Body of pancreas (tissue), 4 donors: Measurements from ENCODE around the gene SLIT2. TPM values are rescaled to one million over a fixed set of nuclear protein-coding genes. Genes with fewer than 3 reads are reported as not detected.
A peak's percentile ranks its signal among the peaks of the same experiment; 100 is the strongest.

Source experiments
- ATAC-seq: fragments of 150-250 bp; one replicate; pipeline ENCODE4 v1.9.1; 2016
- DNase-seq, 4 donors: peaks; one replicate each; pipeline ENCODE4 v3.0.0-alpha.2; 2019
- H3K27ac ChIP-seq, 4 donors: fragments of 200-600 bp; sonication (generic); 1 replicate in 3 of 4; 2 replicates in 1 of 4; pipeline versions ENCODE4 v1.5.1 to v1.6.1; 2016 to 2019; ENCODE audit warnings: mild to moderate bottlenecking in 1 of 4, mixed read lengths in 1 of 4, moderate library complexity in 1 of 4
- H3K27me3 ChIP-seq, 2 donors: fragments of 200-600 bp; sonication (generic); one replicate each; pipeline ENCODE4 v1.6.0; 2016; ENCODE audit warnings: mild to moderate bottlenecking in 1 of 2
- H3K36me3 ChIP-seq, 2 donors: fragments of 200-600 bp; sonication (generic); replicated peaks in 1 of 2; 2 replicates each; pipeline ENCODE4 v1.5.1; 2016; ENCODE audit warnings: low read depth in 2 of 2; ENCODE audit not compliant: insufficient read depth in 1 of 2
- H3K4me1 ChIP-seq: fragments of 200-600 bp; sonication (generic); one replicate; pipeline ENCODE4 v1.6.0; 2016
- H3K4me3 ChIP-seq, 2 donors: fragments of 200-600 bp; sonication (generic); 1 replicate in 1 of 2; 2 replicates in 1 of 2; pipeline ENCODE4 v1.5.1; 2016 to 2019
- H3K9me3 ChIP-seq, 3 donors: fragments of 200-600 bp; sonication (generic); 1 replicate in 2 of 3; 2 replicates in 1 of 3; pipeline ENCODE4 v1.5.1; 2016
- POLR2A ChIP-seq, 3 donors: fragments of 450-650 bp; IDR thresholded peaks; one replicate each; pipeline ENCODE4 v1.6.1; 2016; ENCODE audit warnings: antibody characterized with exemption in 3 of 3, mild to moderate bottlenecking in 2 of 3
- WGBS, 2 donors: methylation state at CpG; one replicate each; pipeline ENCODE4 v1.1.5; 2017; 5-methylcytosine and 5-hydroxymethylcytosine counted together
- intact Hi-C: fragments of 100-400 bp; cut with DNase I; formaldehyde crosslinking; loops from one replicate; pipeline ENCODE4 v1.15.1; 2023
- total RNA-seq, 2 donors: library from RNA; depleted of rRNA; stranded (reverse); fragments of >200 nt; gene quantifications; one replicate each; pipeline ENCODE4 v1.1.0, GENCODE V29; 2016
- TF ChIP-seq, protein P1 (sequence below), 7 experiments: fragments of 450-650 bp in 4 of 7; fragments of 200-600 bp in 3 of 7; sonication (generic) in 3 of 7; IDR thresholded peaks; one replicate each; pipeline ENCODE4 v1.5.1; 2016 to 2019; ENCODE audit warnings: antibody characterized with exemption in 7 of 7

SLIT2 gene
- total RNA-seq, 2 donors from 2014 or later: 3.1 to 5.6 TPM

DNA sequence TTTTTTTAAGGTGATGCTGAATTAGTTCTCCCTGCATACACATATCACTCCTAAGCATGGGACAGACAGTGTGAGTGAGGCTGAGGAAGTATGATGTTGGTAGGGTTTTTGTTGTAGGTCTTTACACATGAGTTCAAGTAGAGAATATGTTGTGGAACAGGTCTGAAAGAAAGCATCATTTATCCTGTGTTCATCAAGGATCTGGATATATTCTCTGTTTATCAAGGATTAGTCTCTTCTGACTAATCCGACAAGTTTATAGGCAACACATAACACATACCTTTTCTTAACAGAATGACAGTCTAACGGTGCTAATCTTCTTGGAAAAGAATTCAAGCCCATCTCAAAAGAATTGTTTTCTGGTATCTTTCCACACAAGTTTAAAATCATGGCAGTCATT, 10.5 kb downstream of the SLIT2 start:
- H3K36me3 ChIP-seq: no peaks in the 10 kb centered on the region
- intact Hi-C loops: no loop called here
- TF ChIP-seq, protein P1, sequence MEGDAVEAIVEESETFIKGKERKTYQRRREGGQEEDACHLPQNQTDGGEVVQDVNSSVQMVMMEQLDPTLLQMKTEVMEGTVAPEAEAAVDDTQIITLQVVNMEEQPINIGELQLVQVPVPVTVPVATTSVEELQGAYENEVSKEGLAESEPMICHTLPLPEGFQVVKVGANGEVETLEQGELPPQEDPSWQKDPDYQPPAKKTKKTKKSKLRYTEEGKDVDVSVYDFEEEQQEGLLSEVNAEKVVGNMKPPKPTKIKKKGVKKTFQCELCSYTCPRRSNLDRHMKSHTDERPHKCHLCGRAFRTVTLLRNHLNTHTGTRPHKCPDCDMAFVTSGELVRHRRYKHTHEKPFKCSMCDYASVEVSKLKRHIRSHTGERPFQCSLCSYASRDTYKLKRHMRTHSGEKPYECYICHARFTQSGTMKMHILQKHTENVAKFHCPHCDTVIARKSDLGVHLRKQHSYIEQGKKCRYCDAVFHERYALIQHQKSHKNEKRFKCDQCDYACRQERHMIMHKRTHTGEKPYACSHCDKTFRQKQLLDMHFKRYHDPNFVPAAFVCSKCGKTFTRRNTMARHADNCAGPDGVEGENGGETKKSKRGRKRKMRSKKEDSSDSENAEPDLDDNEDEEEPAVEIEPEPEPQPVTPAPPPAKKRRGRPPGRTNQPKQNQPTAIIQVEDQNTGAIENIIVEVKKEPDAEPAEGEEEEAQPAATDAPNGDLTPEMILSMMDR (IDR thresholded peaks at IDR 0.05): no peak
- no peak for TF ChIP-seq POLR2A (IDR thresholded peaks at IDR 0.05)
- no peak for DNase-seq
- H3K4me1 ChIP-seq: no peaks in the 10 kb centered on the region
- H3K27ac ChIP-seq: no peak overlapping the region
- H3K27me3 ChIP-seq: no peaks in the 10 kb centered on the region
- ATAC-seq: no peak
- H3K9me3 ChIP-seq: no peaks in the 10 kb centered on the region
- H3K4me3 ChIP-seq: no peak overlapping the region
- WGBS, 2 donors: 78 to 81% methylated on average over 2 of the region's 2 CpGs

DNA sequence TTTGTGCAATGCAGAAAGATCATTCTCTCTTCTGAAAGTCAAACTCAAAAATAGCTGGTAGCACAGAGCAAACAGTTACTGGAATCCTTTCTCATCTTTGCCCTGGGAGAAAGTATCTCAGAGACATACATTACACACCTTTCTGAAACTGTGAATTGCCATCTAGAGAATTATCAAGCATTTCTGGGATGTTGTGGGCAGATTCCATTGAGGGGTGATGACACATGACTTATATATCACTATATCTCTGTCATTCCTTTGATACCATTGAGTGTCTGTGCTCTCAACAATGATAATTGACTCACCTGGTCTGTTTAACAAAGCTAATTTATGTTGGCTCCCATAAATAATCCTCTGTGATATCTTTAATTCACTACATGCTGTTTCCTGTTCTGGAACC, 13.0 kb downstream of the SLIT2 start:
- no peaks in the 10 kb centered on the region for H3K9me3 ChIP-seq
- H3K27ac ChIP-seq: no peak overlapping the region
- no peak for DNase-seq
- H3K4me3 ChIP-seq: no peak overlapping the region
- no peaks in the 10 kb centered on the region for H3K27me3 ChIP-seq
- no peaks in the 10 kb centered on the region for H3K4me1 ChIP-seq
- no peak for ATAC-seq
- intact Hi-C loops: no loop called here
- TF ChIP-seq, protein P1 (IDR thresholded peaks at IDR 0.05): no peak
- no peak for TF ChIP-seq POLR2A (IDR thresholded peaks at IDR 0.05)
- H3K36me3 ChIP-seq: no peaks in the 10 kb centered on the region

DNA sequence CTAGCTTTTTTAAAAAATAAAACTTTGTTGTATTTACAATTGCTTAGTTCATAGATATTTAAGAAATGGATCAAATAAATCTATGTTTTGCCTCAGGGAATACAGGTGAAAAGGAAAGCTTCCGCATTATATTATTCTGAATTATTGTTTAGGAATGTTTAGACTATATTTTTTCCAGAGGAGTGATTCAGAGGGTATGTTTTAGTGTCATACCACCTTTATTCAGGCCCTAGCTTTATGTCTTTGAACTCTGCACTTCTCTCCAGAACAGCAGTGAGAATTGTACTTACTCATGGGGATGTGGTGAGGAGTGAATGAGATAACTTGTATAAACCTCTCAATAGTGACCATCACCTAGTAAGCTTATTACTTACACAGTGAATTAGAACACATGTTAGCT, 14.0 kb downstream of the SLIT2 start:
- intact Hi-C loops: no loop called here
- no peak for DNase-seq
- no peaks in the 10 kb centered on the region for H3K36me3 ChIP-seq
- 91 to 93% methylated on average over 1 of the region's 1 CpG for WGBS, 2 donors
- H3K27ac ChIP-seq: no peak overlapping the region
- no peaks in the 10 kb centered on the region for H3K27me3 ChIP-seq
- TF ChIP-seq, protein P1 (IDR thresholded peaks at IDR 0.05): no peak
- no peak for TF ChIP-seq POLR2A (IDR thresholded peaks at IDR 0.05)
- no peaks in the 10 kb centered on the region for H3K4me1 ChIP-seq
- H3K9me3 ChIP-seq: no peaks in the 10 kb centered on the region
- H3K4me3 ChIP-seq: no peak overlapping the region
- ATAC-seq: no peak

DNA sequence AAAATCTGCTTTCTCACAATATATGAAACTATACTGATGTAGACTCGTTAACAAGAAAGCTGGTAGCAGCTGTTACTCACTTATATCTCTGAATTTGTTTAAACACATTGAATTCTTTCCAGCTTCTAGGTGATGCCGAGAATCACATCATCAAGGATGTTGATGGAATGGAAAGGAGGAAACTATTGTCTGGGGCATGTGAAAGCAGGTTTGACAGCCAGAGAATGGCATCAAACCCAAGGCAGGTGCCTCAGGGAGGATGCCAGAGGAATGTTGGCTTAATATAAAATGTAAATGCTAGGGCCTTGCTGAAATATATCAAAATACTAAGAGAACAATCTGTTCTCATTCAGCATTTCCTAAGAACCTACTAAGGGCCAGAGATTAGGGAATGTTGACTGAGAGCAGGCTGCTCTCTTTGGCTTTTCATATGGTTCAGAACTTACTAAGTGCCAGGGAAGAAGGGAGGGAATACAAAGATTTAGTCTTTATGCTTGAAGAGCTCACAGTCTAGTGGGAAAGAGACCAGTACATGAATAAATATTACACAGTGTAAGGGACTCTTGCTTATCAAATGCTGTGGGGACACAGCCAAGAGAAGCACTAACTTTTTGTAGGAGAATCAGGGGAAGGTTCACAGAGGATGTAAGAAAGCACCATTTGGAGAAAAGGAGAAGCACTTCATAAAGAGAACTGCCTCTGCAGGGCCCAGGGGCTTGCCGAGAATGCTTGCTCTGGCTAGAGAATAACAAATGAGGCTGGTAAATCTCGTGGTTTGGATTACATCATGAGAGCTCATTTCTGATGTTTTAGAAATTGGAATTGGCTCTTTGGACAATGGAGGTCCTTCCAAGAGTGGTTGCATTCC, 14.7 kb downstream of the SLIT2 start:
- TF ChIP-seq, protein P1 (IDR thresholded peaks at IDR 0.05): no peak
- no peak for TF ChIP-seq POLR2A (IDR thresholded peaks at IDR 0.05)
- 65 to 74% methylated on average over 4 of the region's 4 CpGs for WGBS, 2 donors
- ATAC-seq: peak; percentile 30
- no peak overlapping the region for H3K4me3 ChIP-seq
- no peaks in the 10 kb centered on the region for H3K9me3 ChIP-seq
- no peaks in the 10 kb centered on the region for H3K36me3 ChIP-seq
- no peaks in the 10 kb centered on the region for H3K27me3 ChIP-seq
- peak in 1 of 4 donors; percentile 8 for DNase-seq
- H3K4me1 ChIP-seq: no peaks in the 10 kb centered on the region
- intact Hi-C loops: no loop called here
- no peak overlapping the region for H3K27ac ChIP-seq

DNA sequence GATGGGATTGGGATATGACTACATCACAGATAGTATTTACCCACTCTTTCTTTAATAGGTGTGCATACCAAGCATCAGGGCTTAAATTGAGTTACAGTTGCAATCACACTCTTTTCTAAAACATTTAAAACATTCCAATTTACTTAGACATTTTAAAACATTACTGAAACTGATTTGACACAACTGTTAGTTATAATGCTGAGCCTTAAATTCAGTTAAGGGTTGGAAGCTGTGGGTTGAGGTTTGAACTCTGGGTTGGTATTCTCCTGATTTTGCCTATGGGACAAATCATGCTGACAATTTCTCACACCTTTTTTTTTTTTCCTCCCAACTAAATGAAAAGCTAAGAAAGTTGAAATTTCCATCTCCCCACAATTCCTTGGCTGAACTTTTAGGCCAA, 16.3 kb downstream of the SLIT2 start:
- H3K4me1 ChIP-seq: no peaks in the 10 kb centered on the region
- intact Hi-C loops: no loop called here
- no peak for ATAC-seq
- no peak overlapping the region for H3K4me3 ChIP-seq
- DNase-seq: no peak
- H3K27ac ChIP-seq: no peak overlapping the region
- no peaks in the 10 kb centered on the region for H3K27me3 ChIP-seq
- H3K9me3 ChIP-seq: no peaks in the 10 kb centered on the region
- H3K36me3 ChIP-seq: no peaks in the 10 kb centered on the region
- TF ChIP-seq POLR2A (IDR thresholded peaks at IDR 0.05): no peak
- TF ChIP-seq, protein P1 (IDR thresholded peaks at IDR 0.05): no peak
